ENCODE results near the gene DNAJC4. TPM values are rescaled to one million over a fixed set of nuclear protein-coding genes. Genes with fewer than 3 reads are reported as not detected.

The DNAJC4 gene
- total RNA-seq, 2 experiments from 2014 or later = 38.0 to 41.3 TPM

- Mint-ChIP-seq H3K27me3 (ENCODE audit: low read depth) (no peaks in the 10 kb centered on the region), H3K36me3 (ENCODE audit: low read depth) (peaks cover 89% of the 10 kb centered on the region), H3K4me1 (ENCODE audit: low read depth) (peaks cover 29% of the 10 kb centered on the region), H3K9me3 (ENCODE audit: insufficient read depth) (no peaks in the 10 kb centered on the region), H3K4me3 (no peak overlapping the region), H3K27ac (no peak overlapping the region)
- ATAC-seq (no peak), DNase-seq (no peak)
- ChIA-PET POLR2A (interaction anchor here (0.9 kb wide), 1 partner anchor 10 kb away, joined by 3 read pairs; no protein-coding TSS in a partner anchor), CTCF (no interaction called here)
Measured at GRCh38 chr11:64198511-64198910, 31.8 kb upstream of the DNAJC4 start.

GRCh38 chr11:64201543-64201942 is 28.8 kb upstream of the DNAJC4 start:
- peaks cover 53% of the 10 kb centered on the region for H3K4me1 Mint-ChIP-seq (ENCODE audit: low read depth)
- ChIA-PET POLR2A (no interaction called here), CTCF (interaction anchor here (0.9 kb wide), 1 partner anchor 25 kb away, joined by 4 read pairs; no protein-coding TSS in a partner anchor)
- H3K27me3 Mint-ChIP-seq (ENCODE audit: low read depth) = no peaks in the 10 kb centered on the region
- no peak overlapping the region for H3K27ac Mint-ChIP-seq
- peaks cover 85% of the 10 kb centered on the region for H3K36me3 Mint-ChIP-seq (ENCODE audit: low read depth)
- ATAC-seq = no peak
- DNase-seq = no peak
- H3K9me3 Mint-ChIP-seq (ENCODE audit: insufficient read depth) = no peaks in the 10 kb centered on the region
- no peak overlapping the region for H3K4me3 Mint-ChIP-seq

- H3K9me3 Mint-ChIP-seq (ENCODE audit: insufficient read depth) = no peaks in the 10 kb centered on the region
- peaks cover 86% of the 10 kb centered on the region for H3K36me3 Mint-ChIP-seq (ENCODE audit: low read depth)
- H3K4me3 Mint-ChIP-seq = no peak overlapping the region
- peaks cover 42% of the 10 kb centered on the region for H3K4me1 Mint-ChIP-seq (ENCODE audit: low read depth)
- DNase-seq = no peak
- no peaks in the 10 kb centered on the region for H3K27me3 Mint-ChIP-seq (ENCODE audit: low read depth)
- ChIA-PET POLR2A (interaction anchor here (1.3 to 9.2 kb wide), 4 partner anchors 14 to 101 kb away, joined by 3 to 162 read pairs (median 48); partner anchors contain the start of genes ESRRA and STIP1), CTCF (interaction anchor here (4.1 to 6.9 kb wide), 7 partner anchors 13 to 100 kb away, joined by 23 to 165 read pairs (median 57); partner anchors contain the start of genes BAD, CATSPERZ, ESRRA and FKBP2)
- no peak for ATAC-seq
- H3K27ac Mint-ChIP-seq = peak overlapping the region; percentile 66
Measured at GRCh38 chr11:64202992-64203391, 27.4 kb upstream of the DNAJC4 start.

GRCh38 chr11:64203421-64204079 is 26.8 kb upstream of the DNAJC4 start:
- Mint-ChIP-seq H3K4me3 (no peak overlapping the region), H3K27me3 (ENCODE audit: low read depth) (no peaks in the 10 kb centered on the region), H3K9me3 (ENCODE audit: insufficient read depth) (no peaks in the 10 kb centered on the region), H3K4me1 (ENCODE audit: low read depth) (peaks cover 42% of the 10 kb centered on the region), H3K27ac (peak overlapping the region; percentile 72), H3K36me3 (ENCODE audit: low read depth) (peaks cover 85% of the 10 kb centered on the region)
- ChIA-PET CTCF (interaction anchor here (1.1 to 6.9 kb wide), 13 partner anchors 8 to 139 kb away, joined by 4 to 165 read pairs (median 23); partner anchors contain the start of genes BAD, CATSPERZ, ESRRA and FKBP2), POLR2A (interaction anchor here (1.3 to 9.2 kb wide), 5 partner anchors 15 to 101 kb away, joined by 3 to 162 read pairs (median 54); partner anchors contain the start of genes ESRRA, NUDT22, STIP1 and TRPT1)
- ATAC-seq (no peak), DNase-seq (no peak)

- ATAC-seq (no peak), DNase-seq (no peak)
- H3K27ac Mint-ChIP-seq = peak overlapping the region; percentile 80
- ChIA-PET POLR2A (interaction anchor here (0.6 to 9.2 kb wide), 6 partner anchors 15 to 100 kb away, joined by 3 to 162 read pairs (median 48); partner anchors contain the start of genes ESRRA, NUDT22, STIP1 and TRPT1), CTCF (interaction anchor here (0.7 to 6.9 kb wide), 23 partner anchors 8 to 157 kb away, joined by 3 to 165 read pairs (median 10); partner anchors contain the start of genes BAD, CATSPERZ, DNAJC4 and ESRRA)
- no peaks in the 10 kb centered on the region for H3K27me3 Mint-ChIP-seq (ENCODE audit: low read depth)
- peaks cover 45% of the 10 kb centered on the region for H3K4me1 Mint-ChIP-seq (ENCODE audit: low read depth)
- H3K9me3 Mint-ChIP-seq (ENCODE audit: insufficient read depth) = no peaks in the 10 kb centered on the region
- H3K36me3 Mint-ChIP-seq (ENCODE audit: low read depth) = peaks cover 86% of the 10 kb centered on the region
- no peak overlapping the region for H3K4me3 Mint-ChIP-seq
Measured at GRCh38 chr11:64204080-64204440, 26.3 kb upstream of the DNAJC4 start.

- Mint-ChIP-seq H3K4me1 (ENCODE audit: low read depth) (peaks cover 50% of the 10 kb centered on the region), H3K9me3 (ENCODE audit: insufficient read depth) (no peaks in the 10 kb centered on the region), H3K4me3 (peak overlapping the region; percentile 43), H3K36me3 (ENCODE audit: low read depth) (peaks cover 85% of the 10 kb centered on the region), H3K27ac (peak overlapping the region; percentile 80), H3K27me3 (ENCODE audit: low read depth) (no peaks in the 10 kb centered on the region)
- POLR2A ChIA-PET = interaction anchor here (0.6 to 9.2 kb wide), 7 partner anchors 14 to 100 kb away, joined by 3 to 162 read pairs (median 41); partner anchors contain the start of genes ESRRA, NUDT22, STIP1 and TRPT1
- peak; percentile 82 for DNase-seq
- ATAC-seq = peak; percentile 43
- CTCF ChIA-PET = interaction anchor here (0.7 to 6.9 kb wide), 24 partner anchors 9 to 156 kb away, joined by 3 to 165 read pairs (median 10); partner anchors contain the start of genes BAD, CATSPERZ, DNAJC4 and ESRRA
Measured at GRCh38 chr11:64204464-64204989, 25.8 kb upstream of the DNAJC4 start.

GRCh38 chr11:64206457-64207255 is 23.7 kb upstream of the DNAJC4 start, which contains the start of gene FERMT3:
FERMT3 (plus strand) TSS chr11:64206721; CDS start chr11:64207365, 644 bp downstream.
- Mint-ChIP-seq H3K36me3 (ENCODE audit: low read depth) (peaks cover 79% of the 10 kb centered on the region), H3K9me3 (ENCODE audit: insufficient read depth) (no peaks in the 10 kb centered on the region), H3K4me3 (peak within 1 kb of the TSS; percentile 93), H3K4me1 (ENCODE audit: low read depth) (peaks cover 54% of the 10 kb centered on the region), H3K27ac (peak within 1 kb of the TSS; percentile 94), H3K27me3 (ENCODE audit: low read depth) (no peaks in the 10 kb centered on the region)
- CTCF ChIA-PET = interaction anchor here (0.8 to 6.9 kb wide), 18 partner anchors 10 to 206 kb away, joined by 3 to 165 read pairs (median 12); partner anchors contain the start of genes BAD, CATSPERZ, DNAJC4 and ESRRA
- POLR2A ChIA-PET = interaction anchor here (0.6 to 9.2 kb wide), 27 partner anchors 9 to 654 kb away, joined by 3 to 162 read pairs (median 6); partner anchors contain the start of genes BAD, DNAJC4, ESRRA and FKBP2
- peak; percentile 66 for ATAC-seq
- DNase-seq = peak; percentile 89

GRCh38 chr11:64207256-64208085 is 22.9 kb upstream of the DNAJC4 start:
- Mint-ChIP-seq H3K27ac (peak overlapping the region; percentile 94), H3K9me3 (ENCODE audit: insufficient read depth) (no peaks in the 10 kb centered on the region), H3K4me3 (peak overlapping the region; percentile 93), H3K4me1 (ENCODE audit: low read depth) (peaks cover 59% of the 10 kb centered on the region), H3K27me3 (ENCODE audit: low read depth) (no peaks in the 10 kb centered on the region), H3K36me3 (ENCODE audit: low read depth) (peaks cover 80% of the 10 kb centered on the region)
- POLR2A ChIA-PET = interaction anchor here (0.6 to 9.2 kb wide), 20 partner anchors 12 to 655 kb away, joined by 3 to 162 read pairs (median 11); partner anchors contain the start of genes BAD, DNAJC4, ESRRA and FKBP2
- CTCF ChIA-PET = interaction anchor here (0.8 to 6.9 kb wide), 16 partner anchors 9 to 207 kb away, joined by 3 to 165 read pairs (median 18); partner anchors contain the start of genes BAD, CATSPERZ, DNAJC4 and ESRRA
- DNase-seq = peak; percentile 92
- ATAC-seq = peak; percentile 72

GRCh38 chr11:64208086-64208795 is 22.1 kb upstream of the DNAJC4 start:
- ATAC-seq = peak; percentile 3

More at GRCh38 chr11:64208086-64208795, 22.1 kb upstream of the DNAJC4 start:
- ChIA-PET CTCF (interaction anchor here (1.6 to 6.9 kb wide), 8 partner anchors 8 to 123 kb away, joined by 3 to 165 read pairs (median 47); partner anchors contain the start of genes CATSPERZ, ESRRA, FKBP2 and NUDT22), POLR2A (interaction anchor here (0.6 to 9.2 kb wide), 16 partner anchors 11 to 343 kb away, joined by 3 to 162 read pairs (median 14); partner anchors contain the start of genes BAD, DNAJC4, ESRRA and FKBP2)
- H3K9me3 Mint-ChIP-seq (ENCODE audit: insufficient read depth) = no peaks in the 10 kb centered on the region
- peaks cover 60% of the 10 kb centered on the region for H3K4me1 Mint-ChIP-seq (ENCODE audit: low read depth)
- H3K36me3 Mint-ChIP-seq (ENCODE audit: low read depth) = peaks cover 77% of the 10 kb centered on the region
- no peaks in the 10 kb centered on the region for H3K27me3 Mint-ChIP-seq (ENCODE audit: low read depth)
- DNase-seq = no peak
- peak overlapping the region; percentile 93 for H3K4me3 Mint-ChIP-seq
- H3K27ac Mint-ChIP-seq = peak overlapping the region; percentile 94

Data from activated CD8-positive, alpha-beta T cell treated with anti-CD3 and anti-CD28 coated beads, Interleukin-2, amount 10 ng/mL, durations not matched to agents 7 days and 5 days (primary cell).